IPS-15b (cell line): ENCODE data around the gene PKD1.

ENCODE experiments used
- H3K27me3 ChIP-seq: one replicate; pipeline ENCODE4 v1.6.1; 2013; ENCODE audit warnings: low read length; ENCODE audit not compliant: control insufficient read depth, insufficient read depth
- H3K36me3 ChIP-seq: one replicate; pipeline ENCODE4 v1.6.1; 2013; ENCODE audit warnings: low read length; ENCODE audit not compliant: control insufficient read depth, insufficient read depth
- H3K4me1 ChIP-seq: one replicate; pipeline ENCODE4 v1.6.1; 2013; ENCODE audit warnings: mild to moderate bottlenecking, low read length; ENCODE audit not compliant: control insufficient read depth, insufficient read depth
- H3K4me3 ChIP-seq: one replicate; pipeline ENCODE4 v1.5.1; 2013; ENCODE audit warnings: low read depth, low read length
- H3K9ac ChIP-seq: one replicate; pipeline ENCODE4 v1.6.1; 2013; ENCODE audit warnings: low read depth, mild to moderate bottlenecking, low read length
- H3K9me3 ChIP-seq: one replicate; pipeline ENCODE4 v1.6.1; 2013; ENCODE audit warnings: mild to moderate bottlenecking, low read length; ENCODE audit not compliant: control insufficient read depth, insufficient read depth

The PKD1 gene

DNA sequence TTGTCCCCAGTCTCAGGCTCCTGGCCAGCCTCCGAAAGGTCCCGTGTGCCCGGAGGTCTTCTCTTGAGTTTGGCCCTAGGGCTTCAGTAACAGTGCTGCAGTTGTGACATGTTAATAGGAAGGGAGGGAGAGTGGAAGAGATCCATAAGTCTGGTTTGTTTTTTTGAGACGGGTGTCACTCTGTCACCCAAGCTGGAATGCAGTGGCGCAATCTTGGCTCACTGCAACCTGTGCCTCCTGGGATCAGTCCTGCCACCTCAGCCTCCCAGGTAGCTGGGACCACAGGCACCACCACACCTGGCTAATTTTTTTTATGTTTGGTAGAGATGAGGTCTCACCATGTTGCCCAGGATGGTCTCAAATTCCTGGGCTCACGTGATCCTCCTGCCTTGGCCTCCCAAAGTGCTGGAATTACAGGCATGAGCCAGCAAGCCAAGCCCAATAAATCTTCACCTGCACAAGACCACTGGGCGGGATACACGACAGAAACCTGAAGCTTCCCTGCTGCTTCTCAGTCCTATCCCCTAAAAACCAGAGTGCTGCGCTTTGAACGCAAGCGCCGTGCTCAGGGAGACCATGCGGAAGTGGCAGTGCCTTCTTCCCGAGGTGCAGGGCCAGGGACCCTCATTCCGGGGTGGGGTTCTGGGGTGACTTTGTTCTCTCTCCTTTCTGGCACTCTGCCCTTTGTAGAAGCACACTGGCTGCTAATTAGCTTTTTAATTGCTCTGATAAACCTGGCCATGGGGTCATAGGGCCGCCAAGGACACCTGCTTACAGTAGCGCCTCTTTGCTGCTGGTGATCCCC, 30.8 kb upstream of the PKD1 start:
- Histone ChIP-seq H3K27me3 (no peaks in the 10 kb centered on the region), H3K9ac (no peak overlapping the region), H3K36me3 (peaks cover 48% of the 10 kb centered on the region), H3K4me1 (no peaks in the 10 kb centered on the region), H3K4me3 (no peak overlapping the region), H3K9me3 (no peaks in the 10 kb centered on the region)

- Histone ChIP-seq H3K9ac (no peak overlapping the region), H3K4me3 (no peak overlapping the region), H3K4me1 (no peaks in the 10 kb centered on the region), H3K36me3 (peaks cover 43% of the 10 kb centered on the region), H3K9me3 (no peaks in the 10 kb centered on the region), H3K27me3 (no peaks in the 10 kb centered on the region)
Observed at GRCh38 chr16:2165861-2166260, 30.2 kb upstream of the PKD1 start.

DNA sequence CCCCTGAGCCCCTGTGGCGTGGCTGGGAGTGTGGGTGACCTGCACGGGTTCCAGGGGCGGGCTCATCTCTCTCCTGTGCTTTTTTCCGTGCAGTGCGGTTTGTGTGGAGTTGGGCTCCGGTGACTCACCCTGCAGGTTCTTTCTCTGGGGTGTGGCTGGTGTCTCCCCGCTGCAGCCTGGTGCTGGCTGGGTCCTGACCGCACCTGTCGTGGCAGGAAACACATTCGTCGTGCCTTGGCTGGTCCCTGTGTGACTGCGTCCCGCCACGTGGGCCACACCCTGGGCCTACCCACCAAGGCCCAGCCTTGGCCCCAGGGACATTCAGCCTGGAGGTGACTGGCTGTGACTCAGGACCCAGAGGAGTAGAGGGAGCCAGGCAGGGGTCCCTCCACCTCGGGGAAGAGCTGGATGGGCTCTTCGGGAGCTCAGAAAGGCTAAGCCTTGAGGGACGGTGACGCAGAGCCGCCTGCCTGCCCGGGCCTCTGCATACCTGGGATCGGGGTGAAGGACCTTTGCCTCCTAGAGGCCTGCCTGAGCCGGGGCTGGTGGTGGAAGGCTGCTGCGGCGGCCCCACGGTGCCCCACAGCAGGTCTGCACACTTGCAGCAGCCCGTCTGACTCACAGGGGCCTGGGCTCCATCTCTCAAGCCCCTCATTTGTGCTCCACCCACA, 27.6 kb upstream of the PKD1 start:
- H3K9ac ChIP-seq: no peak overlapping the region
- no peaks in the 10 kb centered on the region for H3K9me3 ChIP-seq
- peaks cover 5% of the 10 kb centered on the region for H3K4me1 ChIP-seq
- no peaks in the 10 kb centered on the region for H3K27me3 ChIP-seq
- peaks cover 34% of the 10 kb centered on the region for H3K36me3 ChIP-seq
- H3K4me3 ChIP-seq: no peak overlapping the region

DNA sequence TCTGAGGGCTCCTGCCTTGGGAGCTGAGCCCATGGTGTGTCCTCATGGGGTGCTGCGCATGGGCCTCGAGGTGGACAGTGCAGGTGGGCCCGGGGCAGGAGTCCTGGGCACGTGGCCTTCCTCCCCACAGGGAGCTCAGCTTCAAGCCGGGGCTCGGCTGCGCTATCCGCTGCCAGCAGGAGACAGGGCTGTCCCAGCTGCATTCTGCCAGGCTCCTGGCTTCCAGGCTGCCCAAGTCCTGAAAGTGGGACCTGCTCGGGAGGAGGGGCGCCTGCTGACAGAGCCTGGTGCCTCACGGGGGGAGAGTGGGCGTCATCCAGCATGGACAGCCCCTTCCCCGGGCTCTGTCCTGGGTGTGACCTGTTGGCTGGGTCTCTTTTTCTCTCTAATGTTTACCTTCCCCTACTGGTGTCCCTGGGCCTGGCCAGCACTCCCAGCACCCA, 27.0 kb upstream of the PKD1 start:
- Histone ChIP-seq H3K4me1 (peaks cover 8% of the 10 kb centered on the region), H3K4me3 (no peak overlapping the region), H3K9me3 (no peaks in the 10 kb centered on the region), H3K36me3 (peaks cover 32% of the 10 kb centered on the region), H3K9ac (no peak overlapping the region), H3K27me3 (no peaks in the 10 kb centered on the region)

DNA sequence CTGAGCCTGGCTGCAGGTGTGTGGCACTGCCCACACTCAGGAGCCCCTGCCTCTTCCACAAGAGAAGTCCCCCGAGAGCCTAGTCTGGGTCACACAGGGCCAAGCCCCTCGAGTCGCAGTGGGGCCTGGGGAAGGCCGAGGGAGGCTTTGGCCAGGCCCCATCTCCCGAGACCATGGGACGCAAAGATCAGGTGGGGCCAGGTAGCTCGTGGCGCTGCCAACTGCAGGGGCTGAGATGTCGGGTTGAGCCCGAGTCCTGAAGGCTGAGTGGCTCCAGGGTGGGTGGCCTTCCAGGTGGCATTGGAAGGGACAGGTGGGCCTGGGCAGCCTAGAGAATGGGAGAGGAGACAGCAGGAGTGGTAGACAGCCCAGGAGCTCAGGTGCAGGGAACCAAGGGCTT, 26.2 kb upstream of the PKD1 start:
- peaks cover 24% of the 10 kb centered on the region for H3K36me3 ChIP-seq
- peaks cover 8% of the 10 kb centered on the region for H3K4me1 ChIP-seq
- H3K9ac ChIP-seq: peak overlapping the region; percentile 32
- H3K27me3 ChIP-seq: no peaks in the 10 kb centered on the region
- no peaks in the 10 kb centered on the region for H3K9me3 ChIP-seq
- no peak overlapping the region for H3K4me3 ChIP-seq

DNA sequence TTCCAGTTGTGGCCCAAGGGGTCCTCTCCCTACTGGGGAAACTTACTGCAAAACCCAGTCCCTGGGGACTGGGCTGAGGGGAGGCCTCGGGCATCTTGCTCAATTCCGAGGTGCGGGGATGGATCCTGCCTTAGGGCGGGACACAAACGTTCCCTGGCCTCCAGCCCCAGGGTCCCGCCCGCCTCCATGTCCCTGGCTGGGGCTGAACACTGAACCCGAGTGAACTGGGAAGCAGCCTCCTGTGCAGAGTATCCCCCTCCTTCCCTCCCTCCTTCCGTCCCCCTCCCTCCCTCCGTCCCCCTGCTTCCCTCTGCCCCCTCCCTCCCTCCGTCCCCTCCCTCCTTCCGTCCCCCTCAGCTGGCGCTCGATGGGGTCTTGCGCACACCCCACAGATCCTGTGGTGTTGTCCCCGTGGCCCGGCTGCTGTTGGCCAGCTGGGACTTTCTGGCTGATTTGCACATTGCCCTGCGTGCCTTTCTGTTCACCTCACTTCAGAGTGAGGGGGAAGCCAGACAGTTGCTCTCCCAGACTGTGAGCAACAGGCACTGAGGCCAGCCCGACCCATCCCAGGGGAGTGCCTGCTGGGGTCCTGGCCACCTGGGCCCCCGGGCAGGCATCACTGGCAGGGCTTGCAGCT, 25.3 kb upstream of the PKD1 start:
- H3K9ac ChIP-seq: no peak overlapping the region

DNA sequence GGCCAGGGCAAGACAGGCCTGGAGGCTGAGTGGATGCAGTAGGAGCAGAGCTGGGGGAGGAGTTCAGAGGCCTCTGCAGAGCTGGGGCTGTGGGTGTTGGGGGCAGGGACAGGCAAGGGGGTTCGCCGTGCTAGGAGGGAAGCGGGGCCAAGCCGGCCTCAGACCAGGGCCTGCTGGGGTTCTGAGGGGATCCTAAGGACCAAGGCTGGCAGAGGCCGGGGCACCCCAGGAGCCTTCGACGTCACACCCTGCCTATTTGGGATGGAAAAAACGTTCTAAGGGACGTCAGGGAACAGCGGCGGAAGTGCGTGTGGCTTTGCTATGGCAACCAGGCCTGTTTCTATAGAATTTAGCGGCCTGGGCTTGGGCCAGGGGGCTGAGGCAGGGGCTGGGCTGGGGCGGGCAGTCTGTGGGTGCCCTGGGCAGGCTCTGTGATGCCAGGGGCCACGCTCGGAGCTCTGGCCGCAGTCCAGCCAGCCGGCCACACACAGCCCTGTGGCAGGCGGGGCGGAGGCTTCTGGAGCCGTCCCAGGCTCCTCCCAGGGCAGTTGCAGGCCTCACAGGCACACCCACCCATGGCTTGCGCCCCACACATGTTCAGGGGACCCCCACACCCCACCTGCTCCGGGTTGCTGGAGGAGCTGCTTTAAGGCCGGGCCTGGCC, 23.6 kb upstream of the PKD1 start:
- H3K4me1 ChIP-seq: peaks cover 8% of the 10 kb centered on the region
- peaks cover 19% of the 10 kb centered on the region for H3K36me3 ChIP-seq
- no peaks in the 10 kb centered on the region for H3K9me3 ChIP-seq
- H3K4me3 ChIP-seq: no peak overlapping the region
- H3K9ac ChIP-seq: peak overlapping the region; percentile 79
- no peaks in the 10 kb centered on the region for H3K27me3 ChIP-seq

More for the DNA sequence above, 25.3 kb upstream of the PKD1 start:
- Histone ChIP-seq H3K27me3 (no peaks in the 10 kb centered on the region), H3K4me1 (peaks cover 8% of the 10 kb centered on the region), H3K4me3 (no peak overlapping the region), H3K36me3 (peaks cover 20% of the 10 kb centered on the region), H3K9me3 (no peaks in the 10 kb centered on the region)

GRCh38 chr16:2158262-2158638, 22.6 kb upstream of the PKD1 start:
- Histone ChIP-seq H3K9ac (peak overlapping the region; percentile 47), H3K4me3 (no peak overlapping the region), H3K4me1 (peaks cover 8% of the 10 kb centered on the region)

GRCh38 chr16:2157480-2158261, 22.0 kb upstream of the PKD1 start:
- Histone ChIP-seq H3K9me3 (no peaks in the 10 kb centered on the region), H3K4me3 (no peak overlapping the region), H3K36me3 (peaks cover 31% of the 10 kb centered on the region), H3K9ac (peak overlapping the region; percentile 85), H3K4me1 (peaks cover 8% of the 10 kb centered on the region), H3K27me3 (no peaks in the 10 kb centered on the region)

More at GRCh38 chr16:2158262-2158638, 22.6 kb upstream of the PKD1 start:
- Histone ChIP-seq H3K36me3 (peaks cover 26% of the 10 kb centered on the region), H3K27me3 (no peaks in the 10 kb centered on the region), H3K9me3 (no peaks in the 10 kb centered on the region)

DNA sequence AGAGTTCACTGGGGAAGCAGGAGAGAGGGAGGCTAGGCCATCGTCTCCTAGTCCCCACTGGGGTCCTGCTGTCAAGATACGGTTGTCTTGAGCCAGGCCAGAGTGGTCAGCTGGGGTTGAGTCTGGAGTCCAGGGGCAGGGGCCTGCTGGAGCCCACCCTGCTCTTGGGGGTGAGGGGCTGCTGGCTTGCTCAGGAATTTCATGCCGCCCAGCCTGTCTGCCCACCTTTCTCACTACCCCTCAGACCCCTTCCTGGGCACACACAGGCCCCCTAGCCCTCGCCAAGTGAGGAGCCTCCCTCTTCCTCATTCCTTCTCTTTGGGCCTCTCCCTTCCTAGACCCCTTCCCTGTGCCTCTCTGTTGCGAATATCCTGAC, 21.1 kb upstream of the PKD1 start:
- Histone ChIP-seq H3K27me3 (no peaks in the 10 kb centered on the region), H3K9me3 (no peaks in the 10 kb centered on the region), H3K4me1 (peaks cover 8% of the 10 kb centered on the region), H3K36me3 (peaks cover 33% of the 10 kb centered on the region), H3K4me3 (peak overlapping the region; percentile 91), H3K9ac (peak overlapping the region; percentile 85)
